ENCODE measurements around the gene APBB2.

DNA sequence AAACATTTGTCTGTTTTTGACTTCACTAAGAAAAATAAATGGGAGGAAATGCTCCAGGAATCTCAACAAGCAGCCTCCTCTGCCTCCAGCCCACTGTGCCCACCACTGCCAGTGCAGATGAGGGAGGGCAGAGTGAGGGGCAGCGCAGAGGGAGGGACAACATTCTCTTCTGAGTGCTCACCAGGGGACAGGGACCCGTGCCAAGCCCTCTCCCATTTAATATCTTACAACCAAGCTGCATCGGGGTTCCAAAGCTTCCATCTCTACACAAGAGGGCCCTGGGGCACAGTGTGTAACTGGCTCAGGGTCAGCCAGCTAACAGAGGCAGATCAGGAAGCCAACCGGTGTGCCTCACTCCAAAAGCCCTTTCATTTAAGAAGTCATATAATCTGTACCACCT lies 344.2 kb downstream of the APBB2 start:
- TF ChIP-seq, protein P1, sequence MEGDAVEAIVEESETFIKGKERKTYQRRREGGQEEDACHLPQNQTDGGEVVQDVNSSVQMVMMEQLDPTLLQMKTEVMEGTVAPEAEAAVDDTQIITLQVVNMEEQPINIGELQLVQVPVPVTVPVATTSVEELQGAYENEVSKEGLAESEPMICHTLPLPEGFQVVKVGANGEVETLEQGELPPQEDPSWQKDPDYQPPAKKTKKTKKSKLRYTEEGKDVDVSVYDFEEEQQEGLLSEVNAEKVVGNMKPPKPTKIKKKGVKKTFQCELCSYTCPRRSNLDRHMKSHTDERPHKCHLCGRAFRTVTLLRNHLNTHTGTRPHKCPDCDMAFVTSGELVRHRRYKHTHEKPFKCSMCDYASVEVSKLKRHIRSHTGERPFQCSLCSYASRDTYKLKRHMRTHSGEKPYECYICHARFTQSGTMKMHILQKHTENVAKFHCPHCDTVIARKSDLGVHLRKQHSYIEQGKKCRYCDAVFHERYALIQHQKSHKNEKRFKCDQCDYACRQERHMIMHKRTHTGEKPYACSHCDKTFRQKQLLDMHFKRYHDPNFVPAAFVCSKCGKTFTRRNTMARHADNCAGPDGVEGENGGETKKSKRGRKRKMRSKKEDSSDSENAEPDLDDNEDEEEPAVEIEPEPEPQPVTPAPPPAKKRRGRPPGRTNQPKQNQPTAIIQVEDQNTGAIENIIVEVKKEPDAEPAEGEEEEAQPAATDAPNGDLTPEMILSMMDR (IDR thresholded peaks at IDR 0.05): no peak
- TF ChIP-seq POLR2A (IDR thresholded peaks at IDR 0.05): no peak
